Erythroblast (primary cell): ENCODE data around the gene C5.

Experiments used
- GATA1 ChIP-seq: IDR thresholded peaks from 2 replicates; pipeline ENCODE4 v1.6.1; 2011; ENCODE audit warnings: low read depth, mild to moderate bottlenecking, control low read depth, low read length, moderate library complexity
- POLR2A ChIP-seq: IDR thresholded peaks from 2 replicates; pipeline ENCODE4 v1.6.1; 2011; ENCODE audit warnings: mild to moderate bottlenecking, low read length

- TF ChIP-seq POLR2A: no peak
- no peak for TF ChIP-seq GATA1
Observed at GRCh38 chr9:120932086-120932823, 117.8 kb downstream of the C5 start.
